GM21390 (cell line): Measurements from ENCODE around the gene USP6NL.
"Not testable (repeated sequence)": the region's sequence is repeated elsewhere in the genome, so short reads cannot be mapped to it uniquely, and the experiment has no call there.

Source experiments
- ATAC-seq: cut with Tn5 transposase; IDR thresholded peaks from one replicate; pipeline ENCODE4 v1.9.1; 2021; ENCODE audit not compliant: unreplicated experiment

Gene USP6NL

GRCh38 chr10:11611248-11612020 is at the start of gene USP6NL:
Gene USP6NL (minus strand): TSS chr10:11611650. CDS start chr10:11597634, 14,016 bp downstream.
- ATAC-seq, result peak; percentile 47

GRCh38 chr10:11658801-11659368 is 47.4 kb upstream of the USP6NL start:
- no peak for ATAC-seq

GRCh38 chr10:11655836-11656235 is 44.4 kb upstream of the USP6NL start:
- ATAC-seq, result no peak

- ATAC-seq, result no peak
These were observed 43.2 kb upstream of the USP6NL start for GRCh38 chr10:11654659-11655058.

- ATAC-seq, result no peak
These were observed 42.5 kb upstream of the USP6NL start for GRCh38 chr10:11653758-11654471.

GRCh38 chr10:11647676-11648075 is 36.2 kb upstream of the USP6NL start:
- no peak for ATAC-seq

GRCh38 chr10:11646450-11646849 is 35.0 kb upstream of the USP6NL start:
- no peak for ATAC-seq

- ATAC-seq, result no peak
These were observed 31.6 kb upstream of the USP6NL start for GRCh38 chr10:11643039-11643438.

- no peak for ATAC-seq
These were observed 31.1 kb upstream of the USP6NL start for GRCh38 chr10:11642566-11642965.

- ATAC-seq, result no peak
These were observed 28.7 kb upstream of the USP6NL start for GRCh38 chr10:11639849-11640764.

- ATAC-seq, result no peak
These were observed 27.9 kb upstream of the USP6NL start for GRCh38 chr10:11639362-11639761.

GRCh38 chr10:11638055-11638698 is 26.7 kb upstream of the USP6NL start:
- ATAC-seq, result peak; percentile 88

GRCh38 chr10:11636697-11637303 is 25.4 kb upstream of the USP6NL start:
- no peak for ATAC-seq

- ATAC-seq, result peak; percentile 98
These were observed 20.6 kb upstream of the USP6NL start for GRCh38 chr10:11631890-11632587.

GRCh38 chr10:11631291-11631690 is 19.8 kb upstream of the USP6NL start:
- ATAC-seq, result no peak

GRCh38 chr10:11629731-11630130 is 18.3 kb upstream of the USP6NL start:
- ATAC-seq, result no peak

GRCh38 chr10:11627941-11628340 is 16.5 kb upstream of the USP6NL start:
- not testable (repeated sequence) for ATAC-seq

- no peak for ATAC-seq
These were observed 14.6 kb upstream of the USP6NL start for GRCh38 chr10:11626071-11626470.

- ATAC-seq, result no peak
These were observed 13.7 kb upstream of the USP6NL start for GRCh38 chr10:11625019-11625735.
